ENCODE results near the gene TLE6. TPM values are rescaled to one million over a fixed set of nuclear protein-coding genes. Genes with fewer than 3 reads are reported as not detected.
A peak's percentile ranks its signal among the peaks of the same experiment; 100 is the strongest.

TLE6 gene
- total and polyA plus RNA-seq, 2 of the 13 experiments (the other 11 are each of a cell fraction or from before 2014, with no cell fraction given), result 0.24 to 5.5 TPM

- TF ChIP-seq MLXIP (CRISPR knock-in tag; IDR thresholded peaks at IDR 0.05; ENCODE audit: borderline replicate concordance) (no peak), ZKSCAN5 (CRISPR knock-in tag; IDR thresholded peaks at IDR 0.05) (no peak), BCLAF1 (IDR thresholded peaks at IDR 0.05) (no peak), BCL3 (CRISPR knock-in tag; IDR thresholded peaks at IDR 0.05) (no peak), ZKSCAN1 (IDR thresholded peaks at IDR 0.05; ENCODE audit: low read length) (no peak), CCDC6 (CRISPR knock-in tag; IDR thresholded peaks at IDR 0.05) (no peak), MLLT10 (CRISPR knock-in tag; IDR thresholded peaks at IDR 0.05) (no peak), POGK (CRISPR knock-in tag; conservative IDR thresholded peaks at IDR 0.05) (peak; percentile 64; the same call in 1 of the 2 replicates), TIGD3 (CRISPR knock-in tag; IDR thresholded peaks at IDR 0.05; ENCODE audit: borderline replicate concordance) (no peak), SP140L (CRISPR knock-in tag; IDR thresholded peaks at IDR 0.05; ENCODE audit: borderline replicate concordance) (no peak), ZNF549 (CRISPR knock-in tag; IDR thresholded peaks at IDR 0.05) (no peak), ZNF7 (CRISPR knock-in tag; IDR thresholded peaks at IDR 0.05) (no peak), MYNN (CRISPR knock-in tag; IDR thresholded peaks at IDR 0.05; ENCODE audit: low read depth) (no peak), RAD51 (IDR thresholded peaks at IDR 0.05; ENCODE audit: borderline replicate concordance) (no peak), ZNF503 (CRISPR knock-in tag; IDR thresholded peaks at IDR 0.05) (no peak), PHF8 (CRISPR knock-in tag; IDR thresholded peaks at IDR 0.05) (peak; percentile 91), ZNF776 (CRISPR knock-in tag; IDR thresholded peaks at IDR 0.05) (0 out of 2 replicates have a peak, but pooled peaks have one; percentile 61)
Measured at GRCh38 chr19:2950286-2951124, 26.9 kb upstream of the TLE6 start (continued).

All from HepG2 (cell line).